ENCODE results near the gene AOC3.
"Not testable (repeated sequence)": the region's sequence is repeated elsewhere in the genome, so short reads cannot be mapped to it uniquely, and the experiment has no call there.

AOC3 gene

DNA sequence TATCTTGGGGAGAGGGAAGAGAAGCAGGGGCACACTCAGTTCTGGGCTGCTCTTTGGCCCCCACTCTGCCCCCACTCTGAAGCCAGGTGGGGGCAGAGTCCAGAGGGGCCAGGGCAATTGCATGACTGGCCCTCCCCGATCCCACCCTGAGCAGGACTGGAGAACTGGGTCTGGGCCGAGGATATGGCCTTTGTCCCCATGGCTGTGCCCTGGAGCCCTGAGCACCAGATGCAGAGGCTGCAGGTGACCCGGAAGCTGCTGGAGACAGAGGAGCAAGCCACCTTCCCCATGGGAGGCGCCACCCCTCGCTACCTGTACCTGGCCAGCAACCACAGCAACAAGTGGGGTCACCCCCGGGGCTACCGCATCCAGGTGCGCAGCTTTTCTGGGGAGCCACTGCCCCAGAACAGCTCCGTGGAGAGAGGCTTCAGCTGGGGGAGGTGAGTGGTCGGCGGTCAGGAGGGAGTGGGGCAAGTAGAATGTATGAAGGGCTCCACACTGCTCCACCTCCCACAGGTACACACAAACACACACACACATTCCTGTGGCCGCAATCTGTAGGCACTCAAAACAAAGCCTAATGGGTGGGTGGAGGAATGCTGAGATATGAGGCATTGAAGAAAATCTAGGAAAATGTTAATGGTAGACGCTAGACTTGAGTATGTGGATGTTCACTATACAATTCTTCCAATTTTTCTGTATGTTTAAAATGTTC, 21.4 kb downstream of the AOC3 start:
- TF ChIP-seq, protein P1, sequence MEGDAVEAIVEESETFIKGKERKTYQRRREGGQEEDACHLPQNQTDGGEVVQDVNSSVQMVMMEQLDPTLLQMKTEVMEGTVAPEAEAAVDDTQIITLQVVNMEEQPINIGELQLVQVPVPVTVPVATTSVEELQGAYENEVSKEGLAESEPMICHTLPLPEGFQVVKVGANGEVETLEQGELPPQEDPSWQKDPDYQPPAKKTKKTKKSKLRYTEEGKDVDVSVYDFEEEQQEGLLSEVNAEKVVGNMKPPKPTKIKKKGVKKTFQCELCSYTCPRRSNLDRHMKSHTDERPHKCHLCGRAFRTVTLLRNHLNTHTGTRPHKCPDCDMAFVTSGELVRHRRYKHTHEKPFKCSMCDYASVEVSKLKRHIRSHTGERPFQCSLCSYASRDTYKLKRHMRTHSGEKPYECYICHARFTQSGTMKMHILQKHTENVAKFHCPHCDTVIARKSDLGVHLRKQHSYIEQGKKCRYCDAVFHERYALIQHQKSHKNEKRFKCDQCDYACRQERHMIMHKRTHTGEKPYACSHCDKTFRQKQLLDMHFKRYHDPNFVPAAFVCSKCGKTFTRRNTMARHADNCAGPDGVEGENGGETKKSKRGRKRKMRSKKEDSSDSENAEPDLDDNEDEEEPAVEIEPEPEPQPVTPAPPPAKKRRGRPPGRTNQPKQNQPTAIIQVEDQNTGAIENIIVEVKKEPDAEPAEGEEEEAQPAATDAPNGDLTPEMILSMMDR (IDR thresholded peaks at IDR 0.05; ENCODE audit: low read depth, low read length): no peak
- H3K4me3 ChIP-seq (ENCODE audit: low read depth, low read length): no peak overlapping the region

GRCh38 chr17:42873315-42873714, 22.3 kb downstream of the AOC3 start:
- TF ChIP-seq, protein P1 (IDR thresholded peaks at IDR 0.05; ENCODE audit: low read depth, low read length): no peak
- no peak overlapping the region for H3K4me3 ChIP-seq (ENCODE audit: low read depth, low read length)

GRCh38 chr17:42873932-42874695, 23.1 kb downstream of the AOC3 start:
- H3K4me3 ChIP-seq (ENCODE audit: low read depth, low read length): not testable (repeated sequence)

DNA sequence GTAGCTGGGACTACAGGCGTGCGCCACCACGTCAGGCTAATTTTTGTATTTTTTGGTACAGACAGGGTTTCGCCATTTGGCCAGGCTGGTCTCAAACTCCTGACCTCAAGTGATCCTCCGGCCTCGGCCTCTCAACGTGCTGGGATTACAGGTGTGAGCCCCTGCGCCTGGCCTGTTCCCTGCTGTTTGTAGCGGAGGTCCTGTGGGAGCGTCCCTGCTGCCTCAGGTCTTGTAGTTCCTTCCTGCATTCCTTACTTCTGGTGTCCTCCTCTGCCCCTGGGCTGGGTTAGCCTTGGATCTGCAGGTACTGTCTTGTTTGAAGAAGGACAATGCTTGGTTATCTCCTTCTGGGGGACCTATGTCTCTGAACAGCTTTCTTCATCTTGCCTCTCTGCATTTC, 26.0 kb downstream of the AOC3 start:
- TF ChIP-seq, protein P1 (IDR thresholded peaks at IDR 0.05; ENCODE audit: low read depth, low read length): no peak
- no peak overlapping the region for H3K4me3 ChIP-seq (ENCODE audit: low read depth, low read length)

- TF ChIP-seq, protein P1 (IDR thresholded peaks at IDR 0.05; ENCODE audit: low read depth, low read length): no peak
- H3K4me3 ChIP-seq (ENCODE audit: low read depth, low read length): no peak overlapping the region
These were observed 27.3 kb downstream of the AOC3 start for GRCh38 chr17:42878123-42878880.

- H3K4me3 ChIP-seq (ENCODE audit: low read depth, low read length): no peak overlapping the region
- TF ChIP-seq, protein P1 (IDR thresholded peaks at IDR 0.05; ENCODE audit: low read depth, low read length): no peak
These were observed 28.1 kb downstream of the AOC3 start for GRCh38 chr17:42878924-42879595.

DNA sequence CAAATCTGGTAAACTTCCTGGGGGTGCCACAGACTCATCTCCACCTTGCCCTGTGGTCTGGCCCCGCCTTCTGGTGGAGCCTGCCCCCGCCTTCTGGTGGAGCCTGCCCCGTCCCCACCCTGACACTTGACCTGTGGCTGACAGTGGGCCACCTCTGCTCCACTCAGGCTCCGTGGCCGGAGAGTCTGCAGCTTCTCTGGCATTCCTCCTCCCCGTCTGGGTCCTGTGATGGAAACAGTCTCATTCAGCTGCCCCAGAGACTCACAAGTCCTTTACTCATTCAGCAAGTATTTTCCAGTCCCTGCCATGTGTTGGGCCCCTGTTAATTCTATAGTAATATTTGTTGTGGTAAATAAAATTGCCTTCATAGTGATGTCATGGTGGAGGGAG, 28.6 kb downstream of the AOC3 start:
- TF ChIP-seq, protein P1 (IDR thresholded peaks at IDR 0.05; ENCODE audit: low read depth, low read length): no peak
- H3K4me3 ChIP-seq (ENCODE audit: low read depth, low read length): no peak overlapping the region

Measured in WI38 (cell line).